GM18873 (cell line): Measurements from ENCODE around the gene TP73.

Experiments
- ATAC-seq: cut with Tn5 transposase; IDR thresholded peaks from one replicate; pipeline ENCODE4 v1.9.1; 2021; ENCODE audit warnings: mild to moderate bottlenecking, moderate library complexity, moderate number of reproducible peaks; ENCODE audit not compliant: unreplicated experiment, low FRiP score

Gene TP73

GRCh38 chr1:3633344-3634058 is 18.8 kb upstream of the TP73 start:
- ATAC-seq = no peak

- no peak for ATAC-seq
These were observed 18.1 kb upstream of the TP73 start for GRCh38 chr1:3634059-3634800.

GRCh38 chr1:3636080-3636479 is 16.2 kb upstream of the TP73 start:
- no peak for ATAC-seq

GRCh38 chr1:3636531-3636930 is 15.8 kb upstream of the TP73 start:
- no peak for ATAC-seq

GRCh38 chr1:3638027-3638426 is 14.3 kb upstream of the TP73 start:
- no peak for ATAC-seq

- no peak for ATAC-seq
These were observed 13.6 kb upstream of the TP73 start for GRCh38 chr1:3638676-3639075.

- no peak for ATAC-seq
These were observed 12.9 kb upstream of the TP73 start for GRCh38 chr1:3639397-3639911.

- ATAC-seq = no peak
These were observed 12.0 kb upstream of the TP73 start for GRCh38 chr1:3640121-3640837.

GRCh38 chr1:3641046-3641760 is 11.1 kb upstream of the TP73 start:
- ATAC-seq = no peak

- no peak for ATAC-seq
These were observed 10.5 kb upstream of the TP73 start for GRCh38 chr1:3641816-3642215.

- ATAC-seq = no peak
These were observed 9.2 kb upstream of the TP73 start for GRCh38 chr1:3642919-3643675.

GRCh38 chr1:3644273-3644672 is 8.0 kb upstream of the TP73 start:
- no peak for ATAC-seq

- no peak for ATAC-seq
These were observed 7.1 kb upstream of the TP73 start for GRCh38 chr1:3645247-3645646.

- no peak for ATAC-seq
These were observed 6.5 kb upstream of the TP73 start for GRCh38 chr1:3645666-3646355.

GRCh38 chr1:3646596-3646995 is 5.7 kb upstream of the TP73 start:
- no peak for ATAC-seq

GRCh38 chr1:3649342-3650247 is 2.7 kb upstream of the TP73 start, which contains the start of gene WRAP73:
WRAP73 (minus strand) TSS chr1:3650103; CDS start chr1:3649999, 104 bp downstream.
- ATAC-seq = peak; percentile 58

- ATAC-seq = no peak
These were observed 1.9 kb upstream of the TP73 start for GRCh38 chr1:3650248-3651025.
